IPS DF 4.7 (cell line): ENCODE data around the gene TNKS1BP1.

Experiments used
- DNase-seq: peaks from one replicate; pipeline ENCODE4 v3.0.0-alpha.2; 2013; ENCODE audit warnings: low spot score; ENCODE audit errors: extremely low read depth

Gene TNKS1BP1

DNA sequence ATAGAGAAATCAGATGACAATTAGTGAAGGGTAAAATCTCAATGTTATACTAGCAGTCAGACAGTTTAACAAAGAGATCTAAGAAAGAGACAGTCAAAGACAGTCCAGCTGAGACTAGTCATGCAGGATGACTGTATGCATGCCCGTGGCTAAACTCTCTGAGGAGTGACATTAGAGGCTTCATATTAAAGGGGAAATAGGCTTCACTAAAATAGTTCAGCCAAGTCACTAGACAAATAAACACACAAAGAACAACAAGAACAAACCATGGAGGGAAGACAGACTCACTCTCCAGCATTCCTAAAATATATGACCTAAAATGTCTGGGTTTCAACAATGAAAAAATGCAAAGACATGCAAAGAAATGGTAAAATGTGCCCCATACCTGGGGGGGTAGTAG is 69.1 kb downstream of the TNKS1BP1 start:
- no peak for DNase-seq

DNA sequence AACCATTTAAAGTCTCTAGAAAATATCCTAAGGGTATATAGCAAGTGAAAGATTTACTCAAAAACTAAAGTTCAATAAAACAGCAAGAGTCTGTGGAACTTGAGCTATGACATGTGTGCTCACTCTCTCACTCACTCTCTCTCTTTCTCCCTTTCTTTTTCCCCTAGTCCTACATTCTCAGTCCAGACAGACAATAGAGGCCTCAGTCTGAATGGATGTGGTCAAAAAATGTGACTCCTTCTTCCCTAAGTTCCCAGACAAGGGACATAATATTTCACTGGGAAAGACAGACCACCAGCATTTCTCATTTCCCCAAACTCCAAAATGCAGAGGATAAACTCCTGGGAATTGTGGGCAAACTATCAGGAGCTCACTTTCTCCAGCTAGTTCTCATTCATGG is 70.1 kb downstream of the TNKS1BP1 start:
- no peak for DNase-seq

DNA sequence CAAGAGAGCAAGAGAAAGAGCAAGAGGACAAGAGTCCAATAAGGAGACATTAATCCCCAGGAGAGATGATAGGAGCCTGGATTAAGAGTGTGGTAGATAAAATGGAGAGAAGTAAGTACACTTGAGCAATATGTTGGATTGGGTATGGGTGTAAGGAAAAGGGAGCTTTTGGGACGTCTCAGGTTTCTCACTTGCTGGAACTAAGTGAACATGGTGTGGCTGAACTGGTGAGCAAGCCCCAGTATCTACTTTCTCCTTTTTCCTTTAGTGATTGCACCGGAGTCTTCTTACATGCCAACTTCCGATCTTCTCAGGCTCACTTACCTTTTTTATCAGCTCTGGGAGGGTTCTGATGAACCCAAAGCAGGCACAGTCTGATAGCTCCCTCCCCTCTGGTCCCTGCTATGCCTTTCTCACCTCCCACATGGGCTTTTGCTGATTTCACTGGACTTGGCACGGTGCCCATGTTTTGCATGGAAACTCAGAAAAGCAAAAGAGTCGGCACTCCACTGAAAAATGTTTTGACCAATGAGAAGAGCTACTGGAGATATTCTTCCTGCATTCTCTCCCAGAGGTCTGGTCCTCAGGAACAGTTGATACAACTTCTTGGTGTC is 73.2 kb downstream of the TNKS1BP1 start:
- no peak for DNase-seq

DNA sequence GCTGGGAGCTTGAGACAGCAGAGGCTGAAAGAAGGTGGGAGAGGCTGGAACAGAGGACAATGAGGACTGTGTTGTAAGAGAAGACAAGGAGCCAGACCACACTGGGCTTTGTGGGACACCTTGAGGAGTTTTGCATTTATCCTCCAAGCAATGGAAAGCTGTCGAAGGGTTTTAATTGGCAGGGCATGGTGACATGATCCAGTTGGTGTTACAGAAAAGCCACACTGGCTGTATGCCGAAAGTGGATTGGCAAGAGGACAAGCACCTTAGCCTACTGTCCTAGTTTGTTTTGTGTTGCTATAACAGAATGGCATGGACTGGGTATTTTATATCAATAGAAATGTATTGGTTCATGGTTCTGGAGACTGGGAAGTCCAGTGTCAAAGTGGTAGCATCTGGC is 73.7 kb downstream of the TNKS1BP1 start:
- no peak for DNase-seq
